Heart right ventricle (tissue), 16 donors: ENCODE measurements around the gene DCTN5. TPM values are rescaled to one million over a fixed set of nuclear protein-coding genes. Genes with fewer than 3 reads are reported as not detected.

Experiments
- ATAC-seq, 8 donors: fragments of 200-7000 bp; cut with Tn5 transposase; one replicate each; pipeline ENCODE4 v1.9.1; 2020; ENCODE audit warnings: mild to moderate bottlenecking in 8 of 8, moderate library complexity in 8 of 8, moderate number of reproducible peaks in 1 of 8
- DNase-seq, 2 donors: peaks; one replicate each; pipeline ENCODE4 v3.0.0-alpha.2; 2020
- H3K27ac ChIP-seq, 10 donors: fragments of 200-600 bp; sonication (generic) in 2 of 10; one replicate each; pipeline versions ENCODE4 v1.5.0 to v1.8.0; 2020 to 2022; ENCODE audit warnings: mild to moderate bottlenecking in 3 of 10
- H3K27me3 ChIP-seq, 7 donors: fragments of 200-600 bp; one replicate each; pipeline ENCODE4 v1.8.0; 2021 to 2022; ENCODE audit warnings: mild to moderate bottlenecking in 2 of 7
- H3K36me3 ChIP-seq, 9 donors: fragments of 200-600 bp; sonication (generic) in 1 of 9; one replicate each; pipeline versions ENCODE4 v1.5.0 to v1.8.0; 2020 to 2022; ENCODE audit warnings: mild to moderate bottlenecking in 2 of 9
- H3K4me1 ChIP-seq, 9 donors: fragments of 200-600 bp; sonication (generic) in 1 of 9; one replicate each; pipeline versions ENCODE4 v1.5.0 to v1.8.0; 2020 to 2022; ENCODE audit warnings: mild to moderate bottlenecking in 4 of 9
- H3K4me3 ChIP-seq, 10 donors: fragments of 200-600 bp; sonication (generic) in 2 of 10; one replicate each; pipeline versions ENCODE4 v1.5.0 to v1.8.0; 2020 to 2022; ENCODE audit warnings: mild to moderate bottlenecking in 7 of 10, moderate library complexity in 2 of 10
- H3K9me3 ChIP-seq, 11 donors: fragments of 200-600 bp in 10 of 11; sonication (generic) in 2 of 11; one replicate each; pipeline versions ENCODE4 v1.5.0 to v1.8.0; 2013 to 2022; ENCODE audit warnings: mild to moderate bottlenecking in 2 of 11, control low read depth in 1 of 11, moderate library complexity in 1 of 11
- WGBS, 2 donors: extraction: QIAGEN DNeasy Blood & Tissue Kit; methylation state at CpG; one replicate each; pipeline ENCODE4 v1.1.7; 2013; ENCODE audit warnings: inconsistent platforms in 1 of 2; 5-methylcytosine and 5-hydroxymethylcytosine counted together
- intact Hi-C, 10 donors: fragments of 100-400 bp; cut with DNase I; formaldehyde crosslinking; loops; one replicate each; pipeline versions ENCODE4 v1.11.1 to v1.14.2; 2022
- polyA plus RNA-seq, 2 donors: library from polyadenylated mRNA; stranded (reverse); fragments of 200-250 nt; gene quantifications; one replicate each; pipeline ENCODE4 v1.2.3, GENCODE V29; 2013
- total RNA-seq, 10 donors: library from RNA; stranded (reverse); fragmentation: NEBNext Ultra II Directional in 3 of 10; extraction: Animal tissue kit (Norgen Biotek cat#: 25700) in 3 of 10; gene quantifications; one replicate each; pipeline versions ENCODE4 v1.2.1 to v1.2.4, GENCODE V29; 2021 to 2023
- TF ChIP-seq, protein P1 (sequence below), 9 donors: fragments of 200-600 bp; sonication (generic) in 2 of 9; IDR thresholded peaks; one replicate each; pipeline versions ENCODE4 v1.5.0 to v1.8.0; 2021 to 2022; ENCODE audit warnings: antibody characterized with exemption in 9 of 9, mild to moderate bottlenecking in 5 of 9, moderate library complexity in 1 of 9
- donor health status: Arrhythmogenic right ventricular cardiomyopathy.
- donor health status: ischemic (EF 13 %, LVEDD 7.1; RV severe dilation, severe dysfunction).
- donor health status: healthy with polysubstance abuse.
- donor health status: DM: no; HTN: yes; CAD: no.
- donor health status: DM: no; HTN: no; CAD: no.
- donor health status: ischemic (EF 25% LVEDD 6.9; RV normal size, moderate dysfunction).
- donor health status: ischemic (EF 25% LVEDD 5.7; RV mildly dilated, moderate dysfunction).
- donor health status: healthy.
- donor health status: DM: yes; HTN: yes; CAD: no.
- donor health status: Ischemic cardiomyopathy.
- donor health status: ischemic (EF 35%, LVEDD 5.7; RV mildly dilated, moderate dysfunction).
- donor health status: nonischemic (EF 11% LVEDD 7.7; RV severe dilation, severe dysfunction).
- donor health status: DM: yes; HTN: yes; CAD: no.
- donor health status: PGD.
- donor health status: ischemic (EF 29% LVEDD 5.4; RV normal size, mild dysfunction).
- donor health status: nonischemic (EF 23%, LVEDD 6.1; RV moderate dilation, normal function).

Gene DCTN5
- total and polyA plus RNA-seq, 12 donors = 5.9 to 50.4 (median 40.7) TPM

DNA sequence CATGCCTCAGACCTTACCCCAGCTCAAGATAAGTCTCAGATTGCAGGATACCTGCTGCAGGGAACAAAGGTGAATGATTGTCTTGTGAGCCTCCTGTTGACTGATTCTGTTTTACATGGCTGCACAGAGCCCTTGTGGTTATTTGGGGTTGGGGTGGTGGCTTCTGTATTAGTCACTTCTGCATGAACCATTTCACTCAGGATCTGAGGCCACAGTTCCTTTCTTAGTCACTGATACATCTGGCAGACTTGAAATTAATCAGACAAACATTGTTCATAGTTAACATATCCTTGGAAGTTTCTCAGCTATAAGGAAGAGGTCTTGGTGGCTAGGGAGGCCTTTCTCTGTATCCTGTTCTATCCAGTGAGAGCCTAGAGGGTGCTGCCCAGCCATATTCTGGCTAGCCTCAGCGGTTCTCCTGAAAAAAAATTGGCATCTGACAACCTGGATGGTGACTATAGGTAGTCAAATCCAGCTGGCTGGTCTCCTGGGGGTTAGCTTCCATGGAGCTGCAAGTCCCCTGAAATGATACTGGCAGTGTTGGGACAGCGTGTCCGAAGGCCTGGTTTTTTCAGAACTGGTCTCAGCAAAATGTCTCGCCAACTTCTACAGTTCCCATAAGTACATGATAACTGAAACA lies 29.0 kb downstream of the DCTN5 start:
- Histone ChIP-seq H3K27me3 (no peaks in the 10 kb centered on the region), H3K4me3 (no peak overlapping the region), H3K36me3 (peaks cover 0 to 98% (median 40%) of the 10 kb centered on the region in 9 donors), H3K9me3 (no peaks in the 10 kb centered on the region), H3K27ac (no peak overlapping the region), H3K4me1 (peaks cover 0 to 2% (median 0%) of the 10 kb centered on the region in 9 donors)
- WGBS, 2 donors = 90 to 92% methylated on average over 4 of the region's 4 CpGs
- intact Hi-C loops = no loop called here
- DNase-seq (no peak), ATAC-seq (peak in 1 of 8 donors; percentile 61)
- TF ChIP-seq, protein P1, sequence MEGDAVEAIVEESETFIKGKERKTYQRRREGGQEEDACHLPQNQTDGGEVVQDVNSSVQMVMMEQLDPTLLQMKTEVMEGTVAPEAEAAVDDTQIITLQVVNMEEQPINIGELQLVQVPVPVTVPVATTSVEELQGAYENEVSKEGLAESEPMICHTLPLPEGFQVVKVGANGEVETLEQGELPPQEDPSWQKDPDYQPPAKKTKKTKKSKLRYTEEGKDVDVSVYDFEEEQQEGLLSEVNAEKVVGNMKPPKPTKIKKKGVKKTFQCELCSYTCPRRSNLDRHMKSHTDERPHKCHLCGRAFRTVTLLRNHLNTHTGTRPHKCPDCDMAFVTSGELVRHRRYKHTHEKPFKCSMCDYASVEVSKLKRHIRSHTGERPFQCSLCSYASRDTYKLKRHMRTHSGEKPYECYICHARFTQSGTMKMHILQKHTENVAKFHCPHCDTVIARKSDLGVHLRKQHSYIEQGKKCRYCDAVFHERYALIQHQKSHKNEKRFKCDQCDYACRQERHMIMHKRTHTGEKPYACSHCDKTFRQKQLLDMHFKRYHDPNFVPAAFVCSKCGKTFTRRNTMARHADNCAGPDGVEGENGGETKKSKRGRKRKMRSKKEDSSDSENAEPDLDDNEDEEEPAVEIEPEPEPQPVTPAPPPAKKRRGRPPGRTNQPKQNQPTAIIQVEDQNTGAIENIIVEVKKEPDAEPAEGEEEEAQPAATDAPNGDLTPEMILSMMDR (IDR thresholded peaks at IDR 0.05) = no peak

DNA sequence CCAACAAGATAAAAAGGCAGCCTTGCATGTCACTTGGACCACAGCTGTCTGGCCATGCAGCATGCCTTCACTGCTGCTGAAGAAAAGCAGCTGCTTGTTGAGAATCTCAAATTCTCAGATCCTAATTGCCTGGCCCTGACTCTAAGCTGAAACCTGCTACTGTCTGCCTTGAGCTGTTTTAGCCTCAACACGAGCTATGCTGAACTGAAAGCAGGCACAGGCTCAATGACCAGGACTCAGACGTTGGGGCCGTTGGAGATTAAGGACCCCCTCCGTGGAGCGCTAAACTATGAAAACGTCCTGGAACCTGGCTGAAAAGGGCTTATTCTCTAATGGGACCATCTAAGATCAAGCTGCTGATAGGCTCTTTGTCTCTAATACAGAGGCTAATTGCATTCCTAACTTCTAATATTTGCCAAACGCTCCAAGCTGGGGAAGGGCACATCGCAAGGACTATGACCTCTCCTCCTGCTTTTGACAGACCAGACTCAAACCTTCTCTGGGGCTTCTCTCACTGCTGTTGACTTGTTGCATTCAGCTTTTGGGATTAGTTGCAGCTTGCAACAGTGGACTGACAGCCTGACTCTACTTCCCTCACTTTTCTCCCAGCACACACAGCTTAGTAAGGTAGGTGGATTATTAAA lies 32.8 kb downstream of the DCTN5 start:
- peaks cover under 1 to 11% (median 10%) of the 10 kb centered on the region in 9 donors for H3K4me1 ChIP-seq
- no peak for DNase-seq
- no peak overlapping the region for H3K27ac ChIP-seq
- H3K9me3 ChIP-seq = no peaks in the 10 kb centered on the region
- intact Hi-C loops = no loop called here
- TF ChIP-seq, protein P1 (IDR thresholded peaks at IDR 0.05) = no peak
- ATAC-seq = no peak
- WGBS, 2 donors = 69 to 73% methylated on average over 8 of the region's 8 CpGs
- no peaks in the 10 kb centered on the region for H3K27me3 ChIP-seq
- H3K36me3 ChIP-seq = peaks cover 0 to 67% (median 5%) of the 10 kb centered on the region in 9 donors
- H3K4me3 ChIP-seq = no peak overlapping the region

DNA sequence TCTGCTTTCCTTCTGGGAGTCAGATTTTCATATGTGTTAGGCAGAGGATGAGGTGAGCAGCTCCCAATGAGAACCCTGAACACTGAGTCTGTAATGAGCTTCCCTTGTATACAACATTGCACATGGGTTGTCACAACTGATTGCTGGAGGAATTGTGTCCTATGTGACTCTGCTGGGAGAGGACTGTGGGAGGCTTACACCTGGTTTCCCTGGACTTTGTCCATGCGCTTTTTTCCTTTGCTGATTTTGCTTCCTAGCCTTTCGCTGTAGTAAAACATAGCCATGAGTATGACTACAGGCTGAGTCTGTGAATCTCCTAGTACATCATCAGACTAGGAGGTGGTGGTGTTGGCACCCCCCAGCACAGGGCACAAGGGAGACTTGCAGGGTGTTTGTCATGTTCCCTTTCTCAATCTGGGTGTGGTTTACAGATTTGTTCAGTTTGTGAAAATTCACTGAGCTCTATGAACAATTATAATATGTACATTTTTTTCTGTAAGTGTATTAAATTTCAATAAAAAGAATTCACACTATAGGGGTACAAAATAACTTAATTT lies 35.7 kb downstream of the DCTN5 start:
- TF ChIP-seq, protein P1 (IDR thresholded peaks at IDR 0.05) = no peak
- Histone ChIP-seq H3K4me3 (no peak overlapping the region), H3K4me1 (peaks cover 3 to 29% (median 13%) of the 10 kb centered on the region in 9 donors), H3K9me3 (no peaks in the 10 kb centered on the region), H3K27ac (no peak overlapping the region), H3K36me3 (peaks cover 0 to 59% (median 4%) of the 10 kb centered on the region in 9 donors), H3K27me3 (no peaks in the 10 kb centered on the region)
- ATAC-seq = no peak
- DNase-seq = no peak
- intact Hi-C loops = no loop called here
- WGBS, 2 donors = 94 to 97% methylated on average over 2 of the region's 2 CpGs

DNA sequence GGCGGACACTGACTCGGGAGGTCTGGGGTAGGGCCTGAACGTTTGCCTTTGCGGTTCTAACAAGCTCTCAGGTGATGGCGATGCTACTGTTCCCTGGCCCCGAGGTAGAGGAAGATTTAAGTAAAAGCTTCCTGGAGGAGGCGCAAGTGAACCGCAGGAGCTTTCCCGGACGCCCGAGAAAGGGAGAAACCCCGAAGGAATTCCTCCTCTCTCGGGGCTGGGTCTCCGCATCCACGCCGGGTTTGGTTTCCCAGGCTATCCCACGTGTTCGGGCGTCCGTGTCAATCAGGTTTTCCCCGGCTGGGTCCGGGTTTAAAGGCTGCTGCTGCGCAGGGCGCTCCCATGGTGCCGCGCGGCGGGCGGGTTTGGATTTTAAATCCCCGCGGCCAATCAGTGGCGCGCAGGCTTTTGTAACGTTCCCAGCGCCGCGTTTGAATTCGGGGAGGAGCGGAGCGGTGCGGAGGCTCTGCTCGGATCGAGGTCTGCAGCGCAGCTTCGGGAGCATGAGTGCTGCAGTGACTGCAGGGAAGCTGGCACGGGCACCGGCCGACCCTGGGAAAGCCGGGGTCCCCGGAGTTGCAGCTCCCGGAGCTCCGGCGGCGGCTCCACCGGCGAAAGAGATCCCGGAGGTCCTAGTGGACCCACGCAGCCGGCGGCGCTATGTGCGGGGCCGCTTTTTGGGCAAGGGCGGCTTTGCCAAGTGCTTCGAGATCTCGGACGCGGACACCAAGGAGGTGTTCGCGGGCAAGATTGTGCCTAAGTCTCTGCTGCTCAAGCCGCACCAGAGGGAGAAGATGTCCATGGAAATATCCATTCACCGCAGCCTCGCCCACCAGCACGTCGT lies 37.4 kb downstream of the DCTN5 start, which contains the start of gene PLK1:
Gene PLK1, plus strand, starts transcription at position 460 of the 844 bp plus-strand sequence. Its CDS starts 44 bp downstream, at position 504.
- peaks cover 3 to 33% (median 13%) of the 10 kb centered on the region in 9 donors for H3K4me1 ChIP-seq
- TF ChIP-seq, protein P1 (IDR thresholded peaks at IDR 0.05) = peak in 6 of 9 donors; percentile 19 to 49 (median 34)
- DNase-seq = peak; percentile 64 to 74
- peak; percentile 89 to 96 (median 93) for ATAC-seq
- peak within 1 kb of the TSS in 1 of 10 donors; percentile 32 for H3K27ac ChIP-seq
- intact Hi-C loops = no loop called here
- no peaks in the 10 kb centered on the region for H3K27me3 ChIP-seq
- 1 to 3% methylated on average over 75 of the region's 75 CpGs for WGBS, 2 donors
- no peaks in the 10 kb centered on the region for H3K9me3 ChIP-seq
- peak within 1 kb of the TSS; percentile 31 to 77 (median 60) for H3K4me3 ChIP-seq
- peaks cover 0 to 58% (median 0%) of the 10 kb centered on the region in 9 donors for H3K36me3 ChIP-seq
